Neural progenitor cell (in vitro differentiated cells): ENCODE measurements around the gene UPK3A. TPM values are rescaled to one million over a fixed set of nuclear protein-coding genes. Genes with fewer than 3 reads are reported as not detected.

ENCODE experiments used
- DNase-seq: peaks from one replicate; pipeline ENCODE4 v3.0.0-alpha.2; 2016; ENCODE audit warnings: low spot score
- H2AFZ ChIP-seq: fragments of 200-600 bp; sonication (generic); replicated peaks from 2 replicates; pipeline ENCODE4 v1.6.1; 2016; ENCODE audit warnings: antibody characterized with exemption
- H3F3A ChIP-seq: fragments of 200-600 bp; sonication (generic); 2 replicates; pipeline ENCODE4 v1.6.1; 2016; ENCODE audit warnings: antibody characterized with exemption, low read depth
- H3K27ac ChIP-seq: fragments of 200-600 bp; sonication (generic); 2 replicates; pipeline ENCODE4 v1.5.1; 2016; ENCODE audit warnings: mild to moderate bottlenecking
- H3K27me3 ChIP-seq: fragments of 200-600 bp; sonication (generic); 2 replicates; pipeline ENCODE4 v1.6.1; 2016; ENCODE audit warnings: mild to moderate bottlenecking, moderate library complexity
- H3K36me3 ChIP-seq: fragments of 200-600 bp; sonication (generic); 2 replicates; pipeline ENCODE4 v1.5.1; 2016
- H3K4me1 ChIP-seq: fragments of 200-600 bp; sonication (generic); 2 replicates; pipeline ENCODE4 v1.6.1; 2016; ENCODE audit warnings: mixed run types
- H3K4me2 ChIP-seq: fragments of 200-600 bp; sonication (generic); 2 replicates; pipeline ENCODE4 v1.6.1; 2016
- H3K4me3 ChIP-seq: fragments of 200-600 bp; sonication (generic); 2 replicates; pipeline ENCODE4 v1.5.1; 2016
- H3K79me2 ChIP-seq: fragments of 200-600 bp; sonication (generic); 2 replicates; pipeline ENCODE4 v1.6.1; 2016; ENCODE audit warnings: low read depth
- H3K9ac ChIP-seq: fragments of 200-600 bp; sonication (generic); 2 replicates; pipeline ENCODE4 v1.6.1; 2016
- H3K9me3 ChIP-seq: fragments of 200-600 bp; sonication (generic); 2 replicates; pipeline ENCODE4 v1.5.1; 2016; ENCODE audit warnings: low read depth
- H4K20me1 ChIP-seq: fragments of 200-600 bp; sonication (generic); 2 replicates; pipeline ENCODE4 v1.6.1; 2016; ENCODE audit warnings: low read depth
- H3K27ac Mint-ChIP-seq: 3 replicates; pipeline ENCODE4 v1.8.0; 2021; ENCODE audit warnings: mixed read lengths
- H3K27me3 Mint-ChIP-seq: 2 replicates; pipeline ENCODE4 v1.8.0; 2022; ENCODE audit warnings: low read depth, mild to moderate bottlenecking, inconsistent platforms, moderate library complexity, mixed read lengths; ENCODE audit not compliant: insufficient read depth
- H3K36me3 Mint-ChIP-seq: 3 replicates; pipeline ENCODE4 v1.8.0; 2021; ENCODE audit warnings: mixed read lengths
- H3K4me1 Mint-ChIP-seq: 3 replicates; pipeline ENCODE4 v1.8.0; 2021; ENCODE audit warnings: mixed read lengths
- H3K4me3 Mint-ChIP-seq: 3 replicates; pipeline ENCODE4 v1.8.0; 2021; ENCODE audit warnings: mild to moderate bottlenecking, moderate library complexity, mixed read lengths
- H3K9me3 Mint-ChIP-seq: 3 replicates; pipeline ENCODE4 v1.8.0; 2020; ENCODE audit warnings: mixed read lengths
- EZH2 ChIP-seq: fragments of 200-600 bp; sonication (generic); IDR thresholded peaks from 2 replicates; pipeline ENCODE4 v1.6.1; 2017; ENCODE audit warnings: antibody characterized with exemption, mild to moderate bottlenecking, moderate library complexity
- EZH2phosphoT487 ChIP-seq: fragments of 200-600 bp; sonication (generic); IDR thresholded peaks from 2 replicates; pipeline ENCODE4 v1.6.1; 2017; ENCODE audit warnings: antibody characterized with exemption
- total RNA-seq: library from RNA; depleted of rRNA; stranded (reverse); fragments of >200 nt; gene quantifications from 2 replicates; pipeline ENCODE4 v1.2.3, GENCODE V29; 2015; ENCODE audit warnings: low replicate concordance
- TF ChIP-seq, protein P1 (sequence below): fragments of 200-600 bp; sonication (generic); IDR thresholded peaks from 2 replicates; pipeline ENCODE4 v1.5.1; 2017; ENCODE audit warnings: antibody characterized with exemption, mild to moderate bottlenecking

UPK3A gene
- total RNA-seq, 1 donor from 2014 or later: not detected

DNA sequence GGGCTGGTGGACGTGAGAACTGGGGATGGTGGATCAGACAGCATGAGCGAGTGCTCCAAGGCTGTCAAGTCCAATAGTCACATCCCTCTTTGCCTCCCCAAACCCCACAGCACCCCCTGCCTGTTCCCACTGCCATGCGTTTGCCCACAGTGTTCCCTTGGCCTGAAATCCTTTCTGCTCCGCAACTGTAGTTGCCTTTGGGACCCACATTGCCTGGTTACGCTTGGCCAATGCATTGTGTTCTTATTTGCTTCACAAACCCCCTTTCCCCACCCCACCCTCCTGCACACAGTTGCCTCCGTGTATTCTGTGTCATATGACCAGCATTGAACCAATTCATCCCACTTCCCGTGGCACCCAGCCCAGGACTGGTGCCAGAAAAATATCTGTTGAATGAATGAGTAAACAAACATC, 42.0 kb upstream of the UPK3A start:
- TF ChIP-seq EZH2phosphoT487 (no peak), EZH2 (no peak)
- TF ChIP-seq, protein P1, sequence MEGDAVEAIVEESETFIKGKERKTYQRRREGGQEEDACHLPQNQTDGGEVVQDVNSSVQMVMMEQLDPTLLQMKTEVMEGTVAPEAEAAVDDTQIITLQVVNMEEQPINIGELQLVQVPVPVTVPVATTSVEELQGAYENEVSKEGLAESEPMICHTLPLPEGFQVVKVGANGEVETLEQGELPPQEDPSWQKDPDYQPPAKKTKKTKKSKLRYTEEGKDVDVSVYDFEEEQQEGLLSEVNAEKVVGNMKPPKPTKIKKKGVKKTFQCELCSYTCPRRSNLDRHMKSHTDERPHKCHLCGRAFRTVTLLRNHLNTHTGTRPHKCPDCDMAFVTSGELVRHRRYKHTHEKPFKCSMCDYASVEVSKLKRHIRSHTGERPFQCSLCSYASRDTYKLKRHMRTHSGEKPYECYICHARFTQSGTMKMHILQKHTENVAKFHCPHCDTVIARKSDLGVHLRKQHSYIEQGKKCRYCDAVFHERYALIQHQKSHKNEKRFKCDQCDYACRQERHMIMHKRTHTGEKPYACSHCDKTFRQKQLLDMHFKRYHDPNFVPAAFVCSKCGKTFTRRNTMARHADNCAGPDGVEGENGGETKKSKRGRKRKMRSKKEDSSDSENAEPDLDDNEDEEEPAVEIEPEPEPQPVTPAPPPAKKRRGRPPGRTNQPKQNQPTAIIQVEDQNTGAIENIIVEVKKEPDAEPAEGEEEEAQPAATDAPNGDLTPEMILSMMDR: peak; percentile 19
- no peak for DNase-seq
- peaks cover 30% of the 10 kb centered on the region for H3K4me1 Mint-ChIP-seq
- H3K27ac ChIP-seq: no peak overlapping the region
- H3K9me3 Mint-ChIP-seq: no peaks in the 10 kb centered on the region
- H3K4me3 Mint-ChIP-seq: no peak overlapping the region
- no peak overlapping the region for H3K27ac Mint-ChIP-seq
- H3K4me1 ChIP-seq: peaks cover 12% of the 10 kb centered on the region
- H3K9ac ChIP-seq: no peak overlapping the region
- H3K36me3 ChIP-seq: no peaks in the 10 kb centered on the region
- H3K27me3 Mint-ChIP-seq: peaks cover 24% of the 10 kb centered on the region
- no peak overlapping the region for H3K4me3 ChIP-seq
- no peak overlapping the region for H3K4me2 ChIP-seq
- H2AFZ ChIP-seq: no peak overlapping the region
- peaks cover 24% of the 10 kb centered on the region for H3K27me3 ChIP-seq
- H3K9me3 ChIP-seq: no peaks in the 10 kb centered on the region
- peaks cover 24% of the 10 kb centered on the region for H4K20me1 ChIP-seq
- H3F3A ChIP-seq: peaks cover 17% of the 10 kb centered on the region
- no peaks in the 10 kb centered on the region for H3K79me2 ChIP-seq
- H3K36me3 Mint-ChIP-seq: no peaks in the 10 kb centered on the region

DNA sequence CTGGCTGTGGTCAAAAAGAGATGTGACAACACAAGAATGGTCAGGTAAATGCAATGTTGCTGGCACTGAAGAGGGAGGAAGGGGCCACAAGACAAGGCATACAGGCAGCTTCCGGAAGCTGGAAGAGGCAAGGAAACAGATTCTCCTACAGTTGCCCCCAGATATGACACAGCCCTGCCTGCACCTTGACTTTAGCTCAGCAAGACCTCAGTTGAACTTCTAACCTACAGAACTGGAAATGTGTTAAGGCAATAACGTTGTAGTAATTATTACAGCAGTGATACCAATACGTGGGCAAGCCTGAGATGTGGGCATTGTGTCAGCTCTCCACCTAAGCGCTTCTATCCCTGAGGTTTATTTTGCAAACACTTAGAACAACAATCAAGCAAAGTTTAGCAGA, 39.8 kb upstream of the UPK3A start:
- no peak for DNase-seq
- peaks cover 19% of the 10 kb centered on the region for H3K27me3 ChIP-seq
- Mint-ChIP-seq H3K9me3 (no peaks in the 10 kb centered on the region), H3K4me3 (no peak overlapping the region), H3K27me3 (peaks cover 13% of the 10 kb centered on the region), H3K27ac (no peak overlapping the region), H3K36me3 (no peaks in the 10 kb centered on the region), H3K4me1 (peaks cover 14% of the 10 kb centered on the region)
- H3K79me2 ChIP-seq: no peaks in the 10 kb centered on the region
- peaks cover 3% of the 10 kb centered on the region for H4K20me1 ChIP-seq
- no peak overlapping the region for H2AFZ ChIP-seq
- no peaks in the 10 kb centered on the region for H3K36me3 ChIP-seq
- peaks cover 9% of the 10 kb centered on the region for H3F3A ChIP-seq
- no peaks in the 10 kb centered on the region for H3K9me3 ChIP-seq
- H3K27ac ChIP-seq: no peak overlapping the region
- H3K4me1 ChIP-seq: peaks cover 5% of the 10 kb centered on the region
- H3K9ac ChIP-seq: no peak overlapping the region
- no peak for TF ChIP-seq EZH2phosphoT487
- TF ChIP-seq, protein P1: no peak
- no peak for TF ChIP-seq EZH2
- no peak overlapping the region for H3K4me2 ChIP-seq
- H3K4me3 ChIP-seq: no peak overlapping the region

DNA sequence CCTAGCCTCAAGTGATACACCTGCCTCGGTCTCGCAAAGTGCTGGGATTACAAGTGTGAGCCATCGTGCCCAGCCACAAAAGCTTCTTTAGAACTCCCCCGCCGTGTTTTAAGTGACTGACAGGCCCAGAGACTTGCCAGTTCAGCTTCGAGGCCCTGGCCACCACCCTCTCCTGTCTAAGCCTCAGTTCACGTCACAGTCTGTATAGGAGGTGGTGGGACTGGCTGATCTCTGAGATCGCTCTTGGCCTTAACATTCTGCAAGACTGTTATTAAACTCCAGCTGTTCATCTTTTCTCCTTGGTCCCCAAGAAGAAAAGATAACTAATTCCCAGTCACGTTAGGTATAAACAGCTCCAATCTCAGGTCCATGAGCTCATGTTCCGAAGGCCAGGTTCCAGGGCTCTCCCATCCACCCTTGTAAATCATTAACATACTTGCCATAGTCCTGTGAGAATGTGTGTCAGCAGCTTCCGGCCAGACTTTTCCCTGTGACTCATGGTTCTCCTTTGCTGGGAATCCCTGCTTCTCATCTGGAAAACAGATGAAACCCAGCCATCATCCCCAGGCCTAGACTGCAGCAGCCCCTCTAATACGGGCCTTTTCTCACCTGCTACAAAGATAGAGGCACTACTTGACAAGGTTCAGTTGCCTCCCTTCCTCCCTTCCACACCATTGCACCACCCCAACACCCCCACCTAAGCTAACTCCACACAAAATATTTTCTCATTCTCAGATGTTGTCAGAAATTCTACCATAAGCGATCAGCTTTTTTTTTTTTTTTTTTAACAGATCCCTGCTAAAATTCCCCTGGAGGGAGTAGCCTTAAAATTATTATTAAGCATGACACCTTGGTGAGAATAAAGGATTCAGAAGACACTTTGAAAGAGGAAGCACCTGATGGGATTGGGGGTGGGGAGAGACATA, 38.4 kb upstream of the UPK3A start:
- peaks cover 6% of the 10 kb centered on the region for H3K27me3 Mint-ChIP-seq
- H3K4me3 Mint-ChIP-seq: no peak overlapping the region
- Histone ChIP-seq H3K36me3 (no peaks in the 10 kb centered on the region), H2AFZ (no peak overlapping the region), H4K20me1 (no peaks in the 10 kb centered on the region), H3K4me1 (peaks cover 2% of the 10 kb centered on the region), H3F3A (peaks cover 7% of the 10 kb centered on the region), H3K27me3 (peaks cover 12% of the 10 kb centered on the region), H3K4me3 (no peak overlapping the region), H3K27ac (no peak overlapping the region), H3K79me2 (no peaks in the 10 kb centered on the region), H3K4me2 (no peak overlapping the region), H3K9ac (no peak overlapping the region), H3K9me3 (no peaks in the 10 kb centered on the region)
- H3K4me1 Mint-ChIP-seq: peaks cover 14% of the 10 kb centered on the region
- H3K27ac Mint-ChIP-seq: peak overlapping the region; percentile 35
- H3K9me3 Mint-ChIP-seq: no peaks in the 10 kb centered on the region
- TF ChIP-seq, protein P1: no peak
- no peak for TF ChIP-seq EZH2phosphoT487
- TF ChIP-seq EZH2: no peak
- H3K36me3 Mint-ChIP-seq: no peaks in the 10 kb centered on the region
- no peak for DNase-seq
